WERI-Rb-1 (cell line): ENCODE measurements around the gene TBC1D32.

Experiments used
- DNase-seq: peaks from one replicate; pipeline ENCODE4 v3.0.0-alpha.2; 2020
- H3K27ac ChIP-seq: fragments of 250-450 bp; sonication (Bioruptor Pico); 2 replicates; pipeline ENCODE4 v1.5.1; 2020; ENCODE audit warnings: mild to moderate bottlenecking, moderate library complexity
- H3K27me3 ChIP-seq: fragments of 250-450 bp; sonication (Bioruptor Pico); 2 replicates; pipeline ENCODE4 v1.5.1; 2021; ENCODE audit warnings: mild to moderate bottlenecking, low read depth, moderate library complexity; ENCODE audit not compliant: insufficient read depth, severe bottlenecking
- H3K36me3 ChIP-seq: fragments of 250-450 bp; sonication (Bioruptor Pico); 2 replicates; pipeline ENCODE4 v1.5.1; 2020; ENCODE audit warnings: mild to moderate bottlenecking, moderate library complexity
- H3K4me3 ChIP-seq: 2 replicates; pipeline ENCODE4 v1.5.1; 2011; ENCODE audit warnings: low read depth, mild to moderate bottlenecking, control low read depth, low read length
- H3K9me3 ChIP-seq: fragments of 250-450 bp; sonication (Bioruptor Pico); 2 replicates; pipeline ENCODE4 v1.5.1; 2021; ENCODE audit warnings: mild to moderate bottlenecking, moderate library complexity; ENCODE audit not compliant: severe bottlenecking
- CTCF ChIP-seq: IDR thresholded peaks from 2 replicates; pipeline ENCODE4 v1.5.1; 2011; ENCODE audit warnings: low read depth, mild to moderate bottlenecking, control low read depth, inconsistent platforms, low read length

The TBC1D32 gene

GRCh38 chr6:121237859-121238258 lies 96.4 kb downstream of the TBC1D32 start:
- Histone ChIP-seq H3K27me3 (no peaks in the 10 kb centered on the region), H3K27ac (no peak overlapping the region), H3K9me3 (no peaks in the 10 kb centered on the region), H3K4me3 (no peak overlapping the region), H3K36me3 (no peaks in the 10 kb centered on the region)
- TF ChIP-seq CTCF: no peak
- DNase-seq: no peak

- no peak overlapping the region for H3K4me3 ChIP-seq
- no peak for DNase-seq
- H3K27ac ChIP-seq: no peak overlapping the region
- H3K36me3 ChIP-seq: no peaks in the 10 kb centered on the region
- H3K27me3 ChIP-seq: no peaks in the 10 kb centered on the region
- no peaks in the 10 kb centered on the region for H3K9me3 ChIP-seq
- TF ChIP-seq CTCF: no peak
Observed at GRCh38 chr6:121236984-121237383, 97.3 kb downstream of the TBC1D32 start.

GRCh38 chr6:121235386-121235785 lies 98.9 kb downstream of the TBC1D32 start:
- Histone ChIP-seq H3K27me3 (no peaks in the 10 kb centered on the region), H3K4me3 (no peak overlapping the region), H3K27ac (no peak overlapping the region), H3K36me3 (no peaks in the 10 kb centered on the region), H3K9me3 (no peaks in the 10 kb centered on the region)
- no peak for DNase-seq
- TF ChIP-seq CTCF: no peak

- no peak overlapping the region for H3K27ac ChIP-seq
- no peaks in the 10 kb centered on the region for H3K36me3 ChIP-seq
- DNase-seq: no peak
- TF ChIP-seq CTCF: no peak
- no peaks in the 10 kb centered on the region for H3K9me3 ChIP-seq
- no peaks in the 10 kb centered on the region for H3K27me3 ChIP-seq
- no peak overlapping the region for H3K4me3 ChIP-seq
Observed at GRCh38 chr6:121223930-121224329, 110.3 kb downstream of the TBC1D32 start.

GRCh38 chr6:121223212-121223611 lies 111.1 kb downstream of the TBC1D32 start:
- Histone ChIP-seq H3K9me3 (no peaks in the 10 kb centered on the region), H3K27me3 (no peaks in the 10 kb centered on the region), H3K36me3 (no peaks in the 10 kb centered on the region), H3K4me3 (no peak overlapping the region), H3K27ac (no peak overlapping the region)
- TF ChIP-seq CTCF: no peak
- DNase-seq: no peak

GRCh38 chr6:121222656-121223055 lies 111.6 kb downstream of the TBC1D32 start:
- H3K27ac ChIP-seq: no peak overlapping the region
- no peaks in the 10 kb centered on the region for H3K36me3 ChIP-seq
- no peak for TF ChIP-seq CTCF
- H3K4me3 ChIP-seq: no peak overlapping the region
- H3K27me3 ChIP-seq: no peaks in the 10 kb centered on the region
- H3K9me3 ChIP-seq: no peaks in the 10 kb centered on the region
- no peak for DNase-seq
